Loucy (cell line): ENCODE measurements around the gene RNF166.
A peak's percentile ranks its signal among the peaks of the same experiment; 100 is the strongest.

Experiments used
- CTCF ChIP-seq: fragments of 200-600 bp; sonication (generic); conservative IDR thresholded peaks from 2 replicates; pipeline ENCODE4 v1.5.1; 2014; ENCODE audit warnings: mild to moderate bottlenecking, antibody characterized with exemption, low read length
- EZH2phosphoT487 ChIP-seq: fragments of 200-600 bp; IDR thresholded peaks from 2 replicates; pipeline ENCODE4 v1.6.1; 2018; ENCODE audit warnings: antibody characterized with exemption, mild to moderate bottlenecking, moderate library complexity, borderline replicate concordance

DNA sequence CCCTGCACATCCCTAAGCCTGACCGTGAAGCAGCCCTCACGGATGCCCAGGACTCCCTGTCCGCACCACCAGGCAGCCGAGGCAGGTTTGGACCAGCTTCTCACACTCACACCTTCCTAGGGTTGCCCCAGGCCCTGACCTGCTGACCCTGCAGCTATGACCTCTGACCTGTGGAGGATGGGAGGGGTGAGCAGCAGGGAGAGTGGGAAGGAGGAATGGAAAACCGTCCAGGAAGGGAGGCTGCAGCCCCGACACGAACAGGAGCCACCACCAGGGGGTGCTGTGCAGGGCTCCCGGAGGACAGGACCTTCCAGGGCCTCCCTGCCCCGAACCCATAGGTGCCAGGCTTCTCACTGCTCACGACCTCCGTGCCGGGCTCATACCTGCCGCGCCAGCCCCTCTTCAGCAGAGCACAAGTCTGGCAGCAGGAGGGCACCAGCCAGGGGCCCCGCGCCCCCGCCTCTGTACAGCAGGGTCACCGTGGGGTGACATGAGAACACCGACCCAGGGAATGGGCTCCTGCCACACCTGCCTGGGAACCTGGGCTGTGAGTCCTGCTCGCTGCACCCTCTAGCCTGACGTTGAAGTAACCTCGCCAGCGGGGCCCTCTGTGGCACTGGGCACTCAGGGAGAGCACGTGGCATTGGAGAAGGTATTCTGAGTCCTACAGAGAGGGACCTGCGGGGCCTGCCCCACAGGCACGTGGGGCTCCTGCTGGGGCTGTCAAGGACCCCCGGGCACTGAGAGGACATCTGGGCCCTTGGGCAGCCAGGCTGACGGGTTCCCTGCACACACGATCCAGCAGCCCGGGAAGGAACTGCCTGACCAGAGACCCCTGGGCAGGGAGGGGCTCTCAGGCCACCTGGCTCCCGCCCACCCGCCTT is 37.7 kb upstream of the RNF166 start:
- TF ChIP-seq EZH2phosphoT487 (no peak), CTCF (peak; percentile 61)
